GM20431 (cell line): Measurements from ENCODE around the gene BAX.

ENCODE experiments used
- in situ Hi-C: fragments of 300-500 bp; cut with MseI, MboI; formaldehyde crosslinking; loops from one replicate; pipeline ENCODE4 v1.15.0; 2020; ENCODE audit warnings: low sequenced_read_pairs; ENCODE audit not compliant: unreplicated experiment

Gene BAX

GRCh38 chr19:49004964-49005614, 50.4 kb downstream of the BAX start:
- in situ Hi-C loops: no loop called here

GRCh38 chr19:49006905-49007304, 52.2 kb downstream of the BAX start:
- in situ Hi-C loops: no loop called here

DNA sequence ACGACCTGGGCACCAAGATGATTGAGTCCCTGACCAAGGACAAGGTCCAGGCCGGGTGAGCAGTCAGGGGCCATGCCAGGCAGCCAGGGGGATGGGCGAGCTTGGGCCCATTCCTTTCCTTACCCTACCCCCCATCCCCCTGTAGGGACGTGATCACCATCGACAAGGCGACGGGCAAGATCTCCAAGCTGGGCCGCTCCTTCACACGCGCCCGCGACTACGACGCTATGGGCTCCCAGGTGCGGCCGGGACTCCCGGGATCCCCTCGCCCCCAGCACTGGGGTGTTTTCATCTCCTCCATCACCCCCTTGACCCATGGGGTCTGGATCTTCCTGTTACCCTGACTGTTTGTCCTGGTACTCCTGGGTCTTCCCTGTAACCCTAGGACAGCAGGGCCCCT, 55.2 kb downstream of the BAX start:
- in situ Hi-C loops: no loop called here

DNA sequence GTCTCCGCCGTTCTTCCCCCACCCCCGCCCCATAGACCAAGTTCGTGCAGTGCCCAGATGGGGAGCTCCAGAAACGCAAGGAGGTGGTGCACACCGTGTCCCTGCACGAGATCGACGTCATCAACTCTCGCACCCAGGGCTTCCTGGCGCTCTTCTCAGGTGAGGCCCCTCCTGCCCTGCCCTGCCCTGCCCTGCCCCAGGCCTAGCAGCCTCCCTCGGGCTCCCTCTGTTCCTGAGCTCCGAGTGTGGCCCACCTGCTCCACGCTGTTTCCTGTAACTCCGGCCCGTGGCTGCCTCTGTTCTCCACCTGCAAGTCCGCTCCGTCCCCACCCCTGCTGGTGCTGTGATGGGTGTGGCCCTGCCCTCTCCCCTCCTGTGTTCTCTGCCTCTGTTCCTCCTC, 55.8 kb downstream of the BAX start:
- in situ Hi-C loops: no loop called here

DNA sequence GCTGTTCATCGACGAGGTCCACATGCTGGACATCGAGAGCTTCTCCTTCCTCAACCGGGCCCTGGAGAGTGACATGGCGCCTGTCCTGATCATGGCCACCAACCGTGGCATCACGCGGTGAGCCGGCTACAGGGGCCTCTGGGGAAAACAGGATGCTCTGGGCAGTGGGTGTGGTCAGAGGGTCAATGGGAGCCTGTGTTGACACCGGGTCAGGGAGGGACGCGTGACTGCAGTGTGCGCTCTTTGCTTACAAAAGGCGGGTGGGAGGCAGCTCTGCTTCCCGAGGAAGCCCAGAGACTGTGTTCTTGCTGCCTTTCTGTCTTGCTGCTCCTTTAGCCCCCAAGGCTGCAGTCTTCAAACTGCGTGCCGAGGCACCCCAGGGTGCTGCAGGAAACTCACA, 56.5 kb downstream of the BAX start:
- in situ Hi-C loops: no loop called here
